Activated naive CD8-positive, alpha-beta T cell treated with anti-CD3 and anti-CD28 coated beads, Interleukin-2, amount 10 ng/mL, durations not matched to agents 7 days and 5 days (primary cell): ENCODE data around the gene PRKG2. TPM values are rescaled to one million over a fixed set of nuclear protein-coding genes. Genes with fewer than 3 reads are reported as not detected.

Experiments used
- ATAC-seq: fragments of 150-1000 bp; cut with Tn5 transposase; one replicate; pipeline ENCODE4 v1.10.0; 2021; ENCODE audit warnings: low read depth, moderate library complexity
- POLR2A ChIA-PET: fragments of 350-600 bp; sonication (Branson Sonifier 250); formaldehyde crosslinking; loops from one replicate; lab custom pipeline; 2021; ENCODE audit warnings: antibody characterized with exemption; lab: Charles Lee
- DNase-seq: peaks from one replicate; pipeline ENCODE4 v3.0.0; 2021
- H3K27ac Mint-ChIP-seq: one replicate; pipeline ENCODE4 v1.8.0; 2022; ENCODE audit warnings: mild to moderate bottlenecking, mixed read lengths
- H3K27me3 Mint-ChIP-seq: one replicate; pipeline ENCODE4 v1.8.0; 2022; ENCODE audit warnings: mild to moderate bottlenecking, moderate library complexity, mixed read lengths
- H3K36me3 Mint-ChIP-seq: one replicate; pipeline ENCODE4 v1.8.0; 2021; ENCODE audit warnings: mild to moderate bottlenecking, mixed read lengths
- H3K4me1 Mint-ChIP-seq: one replicate; pipeline ENCODE4 v1.8.0; 2021; ENCODE audit warnings: mixed read lengths
- H3K4me3 Mint-ChIP-seq: one replicate; pipeline ENCODE4 v1.8.0; 2022; ENCODE audit warnings: mild to moderate bottlenecking, moderate library complexity, mixed read lengths
- H3K9me3 Mint-ChIP-seq: one replicate; pipeline ENCODE4 v1.8.0; 2021; ENCODE audit warnings: mixed read lengths
- total RNA-seq, 2 experiments: library from RNA; stranded (reverse); gene quantifications; one replicate each; pipeline ENCODE4 v1.2.3, GENCODE V29; 2021

PRKG2 gene
- 1 to 10 TPM; 1.1 to 1.2 TPM for total RNA-seq

GRCh38 chr4:81214881-81215868 lies at the start of gene PRKG2:
TSS of gene PRKG2 (minus strand) at chr4:81215222. CDS start at chr4:81205047, 10,175 bp downstream.
- POLR2A ChIA-PET: no interaction called here
- DNase-seq (peak; percentile 38), ATAC-seq (peak; percentile 30)
- no peak within 1 kb of the TSS for H3K27ac Mint-ChIP-seq
- H3K36me3 Mint-ChIP-seq: no peaks in the 10 kb centered on the region
- H3K4me3 Mint-ChIP-seq: peak within 1 kb of the TSS; percentile 65
- H3K9me3 Mint-ChIP-seq: no peaks in the 10 kb centered on the region
- peaks cover 38% of the 10 kb centered on the region for H3K27me3 Mint-ChIP-seq
- H3K4me1 Mint-ChIP-seq: peaks cover 8% of the 10 kb centered on the region

- POLR2A ChIA-PET: no interaction called here
- DNase-seq (no peak), ATAC-seq (no peak)
- Mint-ChIP-seq H3K9me3 (no peaks in the 10 kb centered on the region), H3K4me3 (no peak overlapping the region), H3K27me3 (peaks cover 4% of the 10 kb centered on the region), H3K4me1 (no peaks in the 10 kb centered on the region), H3K27ac (no peak overlapping the region), H3K36me3 (no peaks in the 10 kb centered on the region)
These were observed 45.5 kb upstream of the PRKG2 start for GRCh38 chr4:81260443-81261101.

GRCh38 chr4:81258841-81259550 lies 44.0 kb upstream of the PRKG2 start:
- Mint-ChIP-seq H3K9me3 (no peaks in the 10 kb centered on the region), H3K36me3 (no peaks in the 10 kb centered on the region), H3K27ac (no peak overlapping the region), H3K4me3 (no peak overlapping the region), H3K27me3 (peaks cover 4% of the 10 kb centered on the region), H3K4me1 (no peaks in the 10 kb centered on the region)
- no peak for DNase-seq
- ATAC-seq: no peak
- POLR2A ChIA-PET: no interaction called here

- no peak overlapping the region for H3K4me3 Mint-ChIP-seq
- no peaks in the 10 kb centered on the region for H3K9me3 Mint-ChIP-seq
- ATAC-seq: no peak
- peaks cover 6% of the 10 kb centered on the region for H3K27me3 Mint-ChIP-seq
- H3K4me1 Mint-ChIP-seq: no peaks in the 10 kb centered on the region
- no peak for DNase-seq
- H3K36me3 Mint-ChIP-seq: no peaks in the 10 kb centered on the region
- POLR2A ChIA-PET: no interaction called here
- no peak overlapping the region for H3K27ac Mint-ChIP-seq
These were observed 42.8 kb upstream of the PRKG2 start for GRCh38 chr4:81257816-81258215.

- H3K9me3 Mint-ChIP-seq: no peaks in the 10 kb centered on the region
- POLR2A ChIA-PET: no interaction called here
- DNase-seq (no peak), ATAC-seq (no peak)
- H3K4me1 Mint-ChIP-seq: no peaks in the 10 kb centered on the region
- H3K27me3 Mint-ChIP-seq: peaks cover 6% of the 10 kb centered on the region
- no peak overlapping the region for H3K4me3 Mint-ChIP-seq
- H3K36me3 Mint-ChIP-seq: no peaks in the 10 kb centered on the region
- no peak overlapping the region for H3K27ac Mint-ChIP-seq
These were observed 42.0 kb upstream of the PRKG2 start for GRCh38 chr4:81257021-81257420.

- ATAC-seq: no peak
- POLR2A ChIA-PET: no interaction called here
- no peak for DNase-seq
- H3K4me3 Mint-ChIP-seq: no peak overlapping the region
- no peak overlapping the region for H3K27ac Mint-ChIP-seq
- no peaks in the 10 kb centered on the region for H3K9me3 Mint-ChIP-seq
- H3K4me1 Mint-ChIP-seq: no peaks in the 10 kb centered on the region
- H3K36me3 Mint-ChIP-seq: no peaks in the 10 kb centered on the region
- peaks cover 6% of the 10 kb centered on the region for H3K27me3 Mint-ChIP-seq
These were observed 41.3 kb upstream of the PRKG2 start for GRCh38 chr4:81256059-81256970.

GRCh38 chr4:81255524-81255923 lies 40.5 kb upstream of the PRKG2 start:
- no peaks in the 10 kb centered on the region for H3K4me1 Mint-ChIP-seq
- no peak overlapping the region for H3K27ac Mint-ChIP-seq
- H3K4me3 Mint-ChIP-seq: no peak overlapping the region
- H3K27me3 Mint-ChIP-seq: peaks cover 6% of the 10 kb centered on the region
- no peak for DNase-seq
- POLR2A ChIA-PET: no interaction called here
- H3K36me3 Mint-ChIP-seq: no peaks in the 10 kb centered on the region
- H3K9me3 Mint-ChIP-seq: no peaks in the 10 kb centered on the region
- ATAC-seq: no peak

GRCh38 chr4:81250430-81250829 lies 35.4 kb upstream of the PRKG2 start:
- no peaks in the 10 kb centered on the region for H3K4me1 Mint-ChIP-seq
- H3K27me3 Mint-ChIP-seq: peaks cover 5% of the 10 kb centered on the region
- H3K9me3 Mint-ChIP-seq: no peaks in the 10 kb centered on the region
- POLR2A ChIA-PET: no interaction called here
- H3K36me3 Mint-ChIP-seq: no peaks in the 10 kb centered on the region
- no peak for DNase-seq
- ATAC-seq: no peak
- no peak overlapping the region for H3K4me3 Mint-ChIP-seq
- no peak overlapping the region for H3K27ac Mint-ChIP-seq

- POLR2A ChIA-PET: no interaction called here
- Mint-ChIP-seq H3K4me1 (no peaks in the 10 kb centered on the region), H3K36me3 (no peaks in the 10 kb centered on the region), H3K27me3 (peaks cover 3% of the 10 kb centered on the region), H3K27ac (no peak overlapping the region), H3K4me3 (no peak overlapping the region), H3K9me3 (no peaks in the 10 kb centered on the region)
- DNase-seq (no peak), ATAC-seq (no peak)
These were observed 30.4 kb upstream of the PRKG2 start for GRCh38 chr4:81245218-81246009.

- H3K9me3 Mint-ChIP-seq: no peaks in the 10 kb centered on the region
- no peaks in the 10 kb centered on the region for H3K4me1 Mint-ChIP-seq
- H3K4me3 Mint-ChIP-seq: no peak overlapping the region
- DNase-seq (no peak), ATAC-seq (no peak)
- H3K27ac Mint-ChIP-seq: no peak overlapping the region
- POLR2A ChIA-PET: no interaction called here
- H3K36me3 Mint-ChIP-seq: no peaks in the 10 kb centered on the region
- peaks cover 5% of the 10 kb centered on the region for H3K27me3 Mint-ChIP-seq
These were observed 22.8 kb upstream of the PRKG2 start for GRCh38 chr4:81237791-81238190.

GRCh38 chr4:81235982-81236749 lies 21.1 kb upstream of the PRKG2 start:
- Mint-ChIP-seq H3K27ac (no peak overlapping the region), H3K9me3 (peaks cover 3% of the 10 kb centered on the region), H3K36me3 (no peaks in the 10 kb centered on the region), H3K4me1 (no peaks in the 10 kb centered on the region), H3K4me3 (no peak overlapping the region), H3K27me3 (peaks cover 5% of the 10 kb centered on the region)
- POLR2A ChIA-PET: no interaction called here
- DNase-seq (no peak), ATAC-seq (no peak)
